B cell (primary cell): ENCODE results near the gene PLXDC1.

Experiments used
- EZH2 ChIP-seq: IDR thresholded peaks from 2 replicates; pipeline ENCODE4 v1.6.1; 2012; ENCODE audit warnings: borderline replicate concordance, low read depth, mild to moderate bottlenecking, moderate library complexity, low read length; ENCODE audit not compliant: insufficient read depth, poor library complexity, severe bottlenecking
- TF ChIP-seq, protein P1 (sequence below): fragments of 200-600 bp; IDR thresholded peaks from one replicate; pipeline ENCODE4 v1.8.0; 2022; ENCODE audit warnings: antibody characterized with exemption, mild to moderate bottlenecking

- TF ChIP-seq, protein P1, sequence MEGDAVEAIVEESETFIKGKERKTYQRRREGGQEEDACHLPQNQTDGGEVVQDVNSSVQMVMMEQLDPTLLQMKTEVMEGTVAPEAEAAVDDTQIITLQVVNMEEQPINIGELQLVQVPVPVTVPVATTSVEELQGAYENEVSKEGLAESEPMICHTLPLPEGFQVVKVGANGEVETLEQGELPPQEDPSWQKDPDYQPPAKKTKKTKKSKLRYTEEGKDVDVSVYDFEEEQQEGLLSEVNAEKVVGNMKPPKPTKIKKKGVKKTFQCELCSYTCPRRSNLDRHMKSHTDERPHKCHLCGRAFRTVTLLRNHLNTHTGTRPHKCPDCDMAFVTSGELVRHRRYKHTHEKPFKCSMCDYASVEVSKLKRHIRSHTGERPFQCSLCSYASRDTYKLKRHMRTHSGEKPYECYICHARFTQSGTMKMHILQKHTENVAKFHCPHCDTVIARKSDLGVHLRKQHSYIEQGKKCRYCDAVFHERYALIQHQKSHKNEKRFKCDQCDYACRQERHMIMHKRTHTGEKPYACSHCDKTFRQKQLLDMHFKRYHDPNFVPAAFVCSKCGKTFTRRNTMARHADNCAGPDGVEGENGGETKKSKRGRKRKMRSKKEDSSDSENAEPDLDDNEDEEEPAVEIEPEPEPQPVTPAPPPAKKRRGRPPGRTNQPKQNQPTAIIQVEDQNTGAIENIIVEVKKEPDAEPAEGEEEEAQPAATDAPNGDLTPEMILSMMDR, result no peak
- TF ChIP-seq EZH2, result no peak
Measured at GRCh38 chr17:39170558-39170957, 19.1 kb upstream of the PLXDC1 start.
